Lower leg skin (tissue), 4 donors: ENCODE measurements around the gene MID1IP1. TPM values are rescaled to one million over a fixed set of nuclear protein-coding genes. Genes with fewer than 3 reads are reported as not detected.

Experiments
- DNase-seq, 2 donors: peaks; one replicate each; pipeline ENCODE4 v3.0.0-alpha.2; 2019; ENCODE audit warnings: low spot score in 2 of 2
- H3K4me3 ChIP-seq: fragments of 200-600 bp; sonication (generic); 2 replicates; pipeline ENCODE4 v1.5.1; 2017; ENCODE audit warnings: mild to moderate bottlenecking, low read depth; ENCODE audit not compliant: poor library complexity, severe bottlenecking
- CTCF ChIP-seq, 3 donors: fragments of 450-650 bp; IDR thresholded peaks; one replicate each; pipeline ENCODE4 v1.5.1; 2016; ENCODE audit warnings: antibody characterized with exemption in 3 of 3, mild to moderate bottlenecking in 3 of 3, moderate library complexity in 2 of 3
- POLR2A ChIP-seq, 2 donors: fragments of 450-650 bp; IDR thresholded peaks; one replicate each; pipeline ENCODE4 v1.6.1; 2016 to 2017; ENCODE audit warnings: antibody characterized with exemption in 2 of 2, mild to moderate bottlenecking in 1 of 2, moderate library complexity in 1 of 2
- WGBS, 2 donors: methylation state at CpG; one replicate each; pipeline ENCODE4 v1.1.5; 2018; 5-methylcytosine and 5-hydroxymethylcytosine counted together
- intact Hi-C: fragments of 100-400 bp; cut with DNase I; formaldehyde crosslinking; loops from one replicate; pipeline ENCODE4 v1.15.0; 2023; ENCODE audit warnings: low total_unique reads
- total RNA-seq, 4 donors: library from RNA; depleted of rRNA; stranded (reverse); fragments of >200 nt; gene quantifications; one replicate each; pipeline ENCODE4 v1.1.0, GENCODE V29; 2016

Gene MID1IP1
- total RNA-seq, 4 donors from 2014 or later = 37.6 to 77.4 (median 54.8) TPM

GRCh38 chrX:38839944-38840343 lies 38.7 kb downstream of the MID1IP1 start:
- DNase-seq = no peak
- no peak overlapping the region for H3K4me3 ChIP-seq
- intact Hi-C loops = no loop called here
- WGBS, 2 donors = 54 to 57% methylated on average over 1 of the region's 1 CpG
- no peak for TF ChIP-seq POLR2A (IDR thresholded peaks at IDR 0.05)
- TF ChIP-seq CTCF (IDR thresholded peaks at IDR 0.05) = no peak

- no peak for TF ChIP-seq POLR2A (IDR thresholded peaks at IDR 0.05)
- no peak for TF ChIP-seq CTCF (IDR thresholded peaks at IDR 0.05)
- WGBS, 2 donors = 52 to 56% methylated on average over 2 of the region's 2 CpGs
- intact Hi-C loops = no loop called here
- H3K4me3 ChIP-seq = no peak overlapping the region
- no peak for DNase-seq
Observed at GRCh38 chrX:38841750-38842149, 40.5 kb downstream of the MID1IP1 start.

GRCh38 chrX:38845426-38845825 lies 44.2 kb downstream of the MID1IP1 start:
- no peak for DNase-seq
- H3K4me3 ChIP-seq = no peak overlapping the region
- 65 to 81% methylated on average over 4 of the region's 4 CpGs for WGBS, 2 donors
- TF ChIP-seq POLR2A (IDR thresholded peaks at IDR 0.05) (no peak), CTCF (IDR thresholded peaks at IDR 0.05) (no peak)
- intact Hi-C loops = no loop called here

GRCh38 chrX:38847206-38847902 lies 46.1 kb downstream of the MID1IP1 start:
- 75 to 99% methylated on average over 5 of the region's 5 CpGs for WGBS, 2 donors
- DNase-seq = no peak
- TF ChIP-seq POLR2A (IDR thresholded peaks at IDR 0.05) = no peak
- TF ChIP-seq CTCF (IDR thresholded peaks at IDR 0.05) = no peak
- intact Hi-C loops = no loop called here
- H3K4me3 ChIP-seq = no peak overlapping the region

GRCh38 chrX:38847903-38848230 lies 46.6 kb downstream of the MID1IP1 start:
- WGBS, 2 donors = 71 to 84% methylated on average over 1 of the region's 1 CpG
- H3K4me3 ChIP-seq = no peak overlapping the region
- TF ChIP-seq CTCF (IDR thresholded peaks at IDR 0.05) (no peak), POLR2A (IDR thresholded peaks at IDR 0.05) (no peak)
- DNase-seq = no peak
- intact Hi-C loops = no loop called here
